MM.1S (cell line): ENCODE results near the gene NDST4.

Source experiments
- DNase-seq: peaks from one replicate; pipeline ENCODE4 v3.0.0-alpha.2; 2015
- H2AFZ ChIP-seq: fragments of 300-600 bp; sonication (generic); 2 replicates; pipeline ENCODE4 v1.6.0; 2016; ENCODE audit warnings: antibody characterized with exemption, low read length
- H3F3A ChIP-seq: fragments of 300-600 bp; sonication (generic); 2 replicates; pipeline ENCODE4 v1.6.1; 2016; ENCODE audit warnings: mild to moderate bottlenecking, antibody characterized with exemption, low read length, moderate library complexity, mixed read lengths; ENCODE audit not compliant: insufficient read depth
- H3K27ac ChIP-seq: fragments of 300-600 bp; sonication (generic); 2 replicates; pipeline ENCODE4 v1.5.1; 2016; ENCODE audit warnings: mild to moderate bottlenecking, low read length
- H3K27me3 ChIP-seq: fragments of 300-600 bp; sonication (generic); replicated peaks from 2 replicates; pipeline ENCODE4 v1.6.0; 2016; ENCODE audit warnings: low read length; ENCODE audit not compliant: insufficient read depth
- H3K36me3 ChIP-seq: fragments of 300-600 bp; sonication (generic); replicated peaks from 2 replicates; pipeline ENCODE4 v1.6.1; 2016; ENCODE audit warnings: mild to moderate bottlenecking, low read length, mixed read lengths; ENCODE audit not compliant: insufficient read depth
- H3K4me1 ChIP-seq: fragments of 300-600 bp; sonication (generic); 2 replicates; pipeline ENCODE4 v1.6.1; 2016; ENCODE audit warnings: low read length, mixed read lengths
- H3K4me2 ChIP-seq: fragments of 300-600 bp; sonication (generic); 2 replicates; pipeline ENCODE4 v1.6.0; 2016; ENCODE audit warnings: low read depth, low read length
- H3K4me3 ChIP-seq: fragments of 300-600 bp; sonication (generic); 2 replicates; pipeline ENCODE4 v1.5.1; 2016; ENCODE audit warnings: low read length, mixed read lengths
- H3K79me2 ChIP-seq: fragments of 300-600 bp; sonication (generic); 2 replicates; pipeline ENCODE4 v1.6.1; 2016; ENCODE audit warnings: mixed run types, low read length, mixed read lengths
- H3K9ac ChIP-seq: fragments of 300-600 bp; sonication (generic); 2 replicates; pipeline ENCODE4 v1.6.1; 2016; ENCODE audit warnings: low read length, mixed read lengths
- H3K9me2 ChIP-seq: fragments of 300-600 bp; sonication (generic); replicated peaks from 2 replicates; pipeline ENCODE4 v1.6.1; 2016; ENCODE audit warnings: mild to moderate bottlenecking, low read length, mixed read lengths; ENCODE audit not compliant: insufficient read depth
- H3K9me3 ChIP-seq: fragments of 300-600 bp; sonication (generic); replicated peaks from 2 replicates; pipeline ENCODE4 v1.6.1; 2016; ENCODE audit warnings: mild to moderate bottlenecking, low read length, mixed read lengths; ENCODE audit not compliant: insufficient read depth
- H4K20me1 ChIP-seq: fragments of 300-600 bp; sonication (generic); 2 replicates; pipeline ENCODE4 v1.6.1; 2016; ENCODE audit warnings: mild to moderate bottlenecking, low read length, moderate library complexity, mixed read lengths; ENCODE audit not compliant: insufficient read depth
- CTCF ChIP-seq: fragments of 300-600 bp; sonication (generic); IDR thresholded peaks from 2 replicates; pipeline ENCODE4 v1.5.1; 2016; ENCODE audit warnings: antibody characterized with exemption, low read length, mixed read lengths
- EZH2 ChIP-seq: fragments of 300-600 bp; sonication (generic); optimal IDR thresholded peaks from 2 replicates; pipeline ENCODE3; 2017; ENCODE audit warnings: low read depth, mild to moderate bottlenecking, antibody characterized with exemption, low read length, mixed read lengths
- EZH2phosphoT487 ChIP-seq: fragments of 300-600 bp; sonication (generic); IDR thresholded peaks from 2 replicates; pipeline ENCODE4 v1.6.1; 2018; ENCODE audit warnings: antibody characterized with exemption, low read length

The NDST4 gene

GRCh38 chr4:115054836-115055235, 58.6 kb downstream of the NDST4 start:
- Histone ChIP-seq H3K9me3 (no peaks in the 10 kb centered on the region), H4K20me1 (no peaks in the 10 kb centered on the region), H3K4me1 (no peaks in the 10 kb centered on the region), H3K79me2 (no peaks in the 10 kb centered on the region), H3K9ac (no peak overlapping the region), H2AFZ (no peak overlapping the region), H3K27ac (no peak overlapping the region), H3K27me3 (no peaks in the 10 kb centered on the region; the same call in 1 of the 2 replicates), H3K9me2 (no peaks in the 10 kb centered on the region), H3K4me3 (no peak overlapping the region), H3F3A (no peaks in the 10 kb centered on the region), H3K36me3 (no peaks in the 10 kb centered on the region), H3K4me2 (no peak overlapping the region)
- DNase-seq, result no peak
- TF ChIP-seq CTCF (peak; percentile 18; the same call in 1 of the 2 replicates), EZH2 (no peak)

- no peak overlapping the region for H3K27ac ChIP-seq
- H3K27me3 ChIP-seq, result no peaks in the 10 kb centered on the region
- no peak overlapping the region for H3K4me2 ChIP-seq
- no peak overlapping the region for H2AFZ ChIP-seq
- TF ChIP-seq CTCF (no peak), EZH2 (no peak), EZH2phosphoT487 (no peak)
- no peak overlapping the region for H3K9ac ChIP-seq
- DNase-seq, result no peak
- H3K36me3 ChIP-seq, result no peaks in the 10 kb centered on the region
- H4K20me1 ChIP-seq, result no peaks in the 10 kb centered on the region
- H3K9me3 ChIP-seq, result no peaks in the 10 kb centered on the region
- H3K79me2 ChIP-seq, result no peaks in the 10 kb centered on the region
- H3K4me3 ChIP-seq, result no peak overlapping the region
- H3K9me2 ChIP-seq, result no peaks in the 10 kb centered on the region
- H3F3A ChIP-seq, result no peaks in the 10 kb centered on the region
- H3K4me1 ChIP-seq, result no peaks in the 10 kb centered on the region
Measured at GRCh38 chr4:115053313-115053712, 60.1 kb downstream of the NDST4 start.

GRCh38 chr4:115042496-115042895, 70.9 kb downstream of the NDST4 start:
- no peak for DNase-seq
- Histone ChIP-seq H3K9me3 (no peaks in the 10 kb centered on the region), H3K4me3 (no peak overlapping the region), H3K4me1 (no peaks in the 10 kb centered on the region), H3K27ac (no peak overlapping the region), H3K9ac (no peak overlapping the region), H4K20me1 (no peaks in the 10 kb centered on the region), H3K4me2 (no peak overlapping the region), H3K36me3 (no peaks in the 10 kb centered on the region), H3K79me2 (no peaks in the 10 kb centered on the region), H3K9me2 (no peaks in the 10 kb centered on the region), H3K27me3 (no peaks in the 10 kb centered on the region), H3F3A (no peaks in the 10 kb centered on the region), H2AFZ (no peak overlapping the region)
- TF ChIP-seq CTCF, result no peak
- no peak for TF ChIP-seq EZH2
- TF ChIP-seq EZH2phosphoT487, result no peak
